ENCODE measurements around the gene ATP2C2. TPM values are rescaled to one million over a fixed set of nuclear protein-coding genes. Genes with fewer than 3 reads are reported as not detected.

Gene ATP2C2
- total and polyA plus RNA-seq, 12 donors = 0.07 to 2.2 (median 0.54) TPM; not detected in 2

GRCh38 chr16:84349862-84350684 lies 18.3 kb upstream of the ATP2C2 start:
- no peak for TF ChIP-seq POLR2A (IDR thresholded peaks at IDR 0.05)
- TF ChIP-seq CTCF (IDR thresholded peaks at IDR 0.05) = no peak
- 82 to 94% (median 88%) methylated on average over 10 to 11 of the region's 11 CpGs for WGBS, 4 donors
- intact Hi-C loops (cut with DNase I) = no loop called here
- Histone ChIP-seq H3K27me3 (no peaks in the 10 kb centered on the region), H3K4me1 (replicated peaks in 1 of 2) (no peaks in the 10 kb centered on the region), H3K4me3 (no peak overlapping the region), H3K27ac (no peak overlapping the region), H3K36me3 (replicated peaks in 1 of 2) (no peaks in the 10 kb centered on the region), H3K9me3 (replicated peaks in 1 of 3) (no peaks in the 10 kb centered on the region)
- no peak for DNase-seq

DNA sequence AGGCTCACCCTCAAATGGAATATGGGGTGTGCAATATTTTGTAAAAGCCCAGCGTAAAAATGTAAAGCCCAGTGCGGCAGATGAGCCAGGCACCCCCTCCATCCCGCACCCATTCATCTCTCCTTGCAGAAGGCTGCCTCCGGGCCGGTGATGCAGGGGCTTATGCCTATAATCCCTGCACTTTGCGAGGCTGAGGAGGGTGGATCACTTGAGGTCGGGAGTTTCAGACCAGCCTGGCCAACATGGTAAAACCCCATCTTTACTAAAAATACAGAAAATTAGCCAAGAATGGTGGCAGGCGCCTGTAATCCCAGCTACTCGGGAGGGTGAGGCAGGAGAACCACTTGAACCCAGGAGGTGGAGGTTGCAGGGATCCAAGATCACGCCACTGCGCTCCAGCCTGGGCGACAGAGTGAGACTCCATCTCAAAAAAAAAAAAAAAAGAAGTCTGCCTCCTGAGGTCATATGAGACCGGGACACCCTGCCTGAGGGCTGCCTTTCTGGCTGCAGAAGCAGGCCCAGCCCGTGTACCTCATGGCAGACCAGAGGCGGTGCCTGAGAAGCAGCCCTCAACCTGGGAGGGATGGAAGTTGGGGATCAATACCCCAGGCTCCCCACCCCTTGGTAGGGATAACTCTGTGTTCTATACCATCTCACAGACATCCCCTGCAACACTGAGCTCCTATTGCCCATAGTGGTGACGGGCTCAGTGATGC lies 17.5 kb upstream of the ATP2C2 start:
- 81 to 88% (median 85%) methylated on average over 14 to 16 of the region's 16 CpGs for WGBS, 4 donors

DNA sequence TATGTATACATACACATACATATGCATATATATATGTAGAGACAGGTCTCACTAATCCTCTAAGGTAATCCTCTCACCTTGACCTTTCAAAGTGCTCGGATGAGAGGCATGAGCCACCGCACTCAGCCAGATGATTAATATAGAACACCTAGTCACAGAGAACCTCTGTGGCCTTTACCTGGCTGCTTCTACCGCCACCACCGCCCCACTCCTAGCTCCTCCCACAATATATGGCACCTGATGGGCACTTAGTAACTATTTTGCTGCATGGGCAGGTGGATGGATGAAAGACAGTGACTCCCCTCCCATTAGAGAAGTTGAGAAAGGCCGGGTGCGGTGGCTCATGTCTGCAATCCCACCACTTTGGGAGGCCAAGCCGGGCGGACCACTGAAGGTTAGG lies 16.7 kb upstream of the ATP2C2 start:
- Histone ChIP-seq H3K9me3 (replicated peaks in 1 of 3) (no peaks in the 10 kb centered on the region), H3K4me1 (replicated peaks in 1 of 2) (no peaks in the 10 kb centered on the region), H3K27ac (no peak overlapping the region), H3K36me3 (replicated peaks in 1 of 2) (no peaks in the 10 kb centered on the region), H3K4me3 (no peak overlapping the region), H3K27me3 (no peaks in the 10 kb centered on the region)
- DNase-seq = no peak
- intact Hi-C loops (cut with DNase I) = no loop called here
- TF ChIP-seq CTCF (IDR thresholded peaks at IDR 0.05) = no peak
- TF ChIP-seq POLR2A (IDR thresholded peaks at IDR 0.05) = no peak
- 67 to 87% (median 78%) methylated on average over 6 to 8 of the region's 8 CpGs for WGBS, 4 donors

More for the DNA sequence above, 17.5 kb upstream of the ATP2C2 start:
- H3K9me3 ChIP-seq (replicated peaks in 1 of 3) = no peaks in the 10 kb centered on the region
- H3K4me1 ChIP-seq (replicated peaks in 1 of 2) = no peaks in the 10 kb centered on the region
- intact Hi-C loops (cut with DNase I) = no loop called here
- DNase-seq = no peak
- H3K4me3 ChIP-seq = no peak overlapping the region
- H3K27ac ChIP-seq = no peak overlapping the region
- no peaks in the 10 kb centered on the region for H3K36me3 ChIP-seq (replicated peaks in 1 of 2)
- no peaks in the 10 kb centered on the region for H3K27me3 ChIP-seq
- TF ChIP-seq POLR2A (IDR thresholded peaks at IDR 0.05) (no peak), CTCF (IDR thresholded peaks at IDR 0.05) (no peak)

DNA sequence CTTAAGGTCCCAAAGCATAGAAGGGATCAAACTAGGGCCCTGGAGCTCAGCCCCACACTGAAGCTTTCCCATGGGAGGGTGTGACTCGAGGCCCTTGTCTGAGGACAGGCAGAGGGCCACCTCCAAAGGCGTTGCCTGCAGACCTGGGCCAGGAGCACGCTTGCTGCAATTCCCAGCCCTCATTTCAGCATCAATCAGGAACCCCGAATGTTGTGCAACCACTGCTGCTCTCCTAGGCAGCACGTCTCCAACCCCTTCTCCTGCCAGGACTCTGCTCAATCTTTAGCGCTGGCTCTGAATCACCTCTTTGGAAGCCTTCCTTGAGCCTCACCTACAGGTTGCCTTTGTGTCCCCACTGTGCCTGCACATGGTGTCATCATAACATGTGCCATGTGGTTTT lies 14.0 kb upstream of the ATP2C2 start:
- H3K27ac ChIP-seq = no peak overlapping the region
- DNase-seq = no peak
- no peaks in the 10 kb centered on the region for H3K27me3 ChIP-seq
- intact Hi-C loops (cut with DNase I) = no loop called here
- H3K36me3 ChIP-seq (replicated peaks in 1 of 2) = no peaks in the 10 kb centered on the region
- no peaks in the 10 kb centered on the region for H3K9me3 ChIP-seq (replicated peaks in 1 of 3)
- WGBS, 4 donors = 73 to 97% (median 83%) methylated on average over 3 to 6 of the region's 6 CpGs
- TF ChIP-seq CTCF (IDR thresholded peaks at IDR 0.05) = no peak
- no peak for TF ChIP-seq POLR2A (IDR thresholded peaks at IDR 0.05)
- H3K4me1 ChIP-seq (replicated peaks in 1 of 2) = no peaks in the 10 kb centered on the region
- no peak overlapping the region for H3K4me3 ChIP-seq
